OCI-LY3 (cell line): Measurements from ENCODE around the gene LRRTM1.

Source experiments
- H2AFZ ChIP-seq: fragments of 200-600, 300-600 bp; shearing (Covaris generic); 2 replicates; pipeline ENCODE4 v1.6.0; 2014; ENCODE audit warnings: antibody characterized with exemption, low read depth, low read length
- H3K27ac ChIP-seq: fragments of 200-600, 300-600 bp; sonication (generic); 2 replicates; pipeline ENCODE4 v1.5.1; 2014; ENCODE audit warnings: mild to moderate bottlenecking, low read length, moderate library complexity, mixed read lengths
- H3K27me3 ChIP-seq: fragments of 200-600, 300-600 bp; sonication (generic); 2 replicates; pipeline ENCODE4 v1.6.1; 2014; ENCODE audit warnings: low read depth, low read length, mixed read lengths
- H3K36me3 ChIP-seq: fragments of 200-600, 300-600 bp; sonication (generic); replicated peaks from 2 replicates; pipeline ENCODE3; 2014; ENCODE audit warnings: low read depth, low read length, mixed read lengths
- H3K4me1 ChIP-seq: fragments of 300-600, 200-600 bp; sonication (generic); 2 replicates; pipeline ENCODE4 v1.6.1; 2014; ENCODE audit warnings: low read length, mixed read lengths
- H3K4me2 ChIP-seq: fragments of 200-600, 300-600 bp; sonication (generic); 2 replicates; pipeline ENCODE4 v1.6.1; 2014; ENCODE audit warnings: low read length, mixed read lengths
- H3K4me3 ChIP-seq: fragments of 300-600, 200-600 bp; sonication (generic); 2 replicates; pipeline ENCODE4 v1.5.1; 2014; ENCODE audit warnings: antibody characterized with exemption, mild to moderate bottlenecking, low read length, moderate library complexity
- H3K79me2 ChIP-seq: fragments of 300-600, 200-600 bp; shearing (Covaris generic); 2 replicates; pipeline ENCODE4 v1.6.1; 2014; ENCODE audit warnings: mild to moderate bottlenecking, low read length, mixed read lengths
- H3K9ac ChIP-seq: fragments of 300-600, 200-600 bp; shearing (Covaris generic); 2 replicates; pipeline ENCODE4 v1.6.0; 2014; ENCODE audit warnings: mild to moderate bottlenecking, low read length, moderate library complexity
- H3K9me3 ChIP-seq: fragments of 200-600, 300-600 bp; shearing (Covaris generic); 2 replicates; pipeline ENCODE4 v1.6.1; 2014; ENCODE audit warnings: low read length, mixed read lengths; ENCODE audit not compliant: insufficient read depth
- H4K20me1 ChIP-seq: fragments of 200-600, 300-600 bp; sonication (generic); 2 replicates; pipeline ENCODE4 v1.6.1; 2016; ENCODE audit warnings: low read length, mixed read lengths; ENCODE audit not compliant: insufficient read depth
- CTCF ChIP-seq: fragments of 200-600, 300-600 bp; sonication (generic); IDR thresholded peaks from 2 replicates; pipeline ENCODE4 v1.5.1; 2014; ENCODE audit warnings: antibody characterized with exemption, low read length, low read depth
- EZH2phosphoT487 ChIP-seq: fragments of 200-600 bp; shearing (Covaris generic); IDR thresholded peaks from 2 replicates; pipeline ENCODE4 v1.6.1; 2018; ENCODE audit warnings: antibody characterized with exemption, mixed run types, low read depth

The LRRTM1 gene

GRCh38 chr2:80266231-80266630, 38.3 kb downstream of the LRRTM1 start:
- no peaks in the 10 kb centered on the region for H3K4me1 ChIP-seq
- H3K27ac ChIP-seq = no peak overlapping the region
- H3K9ac ChIP-seq = no peak overlapping the region
- H3K4me3 ChIP-seq = no peak overlapping the region
- no peak overlapping the region for H2AFZ ChIP-seq
- no peaks in the 10 kb centered on the region for H3K9me3 ChIP-seq
- H3K4me2 ChIP-seq = no peak overlapping the region
- H4K20me1 ChIP-seq = no peaks in the 10 kb centered on the region
- TF ChIP-seq EZH2phosphoT487 (no peak), CTCF (no peak)
- H3K79me2 ChIP-seq = no peaks in the 10 kb centered on the region
- H3K36me3 ChIP-seq = no peaks in the 10 kb centered on the region
- no peaks in the 10 kb centered on the region for H3K27me3 ChIP-seq

- H4K20me1 ChIP-seq = no peaks in the 10 kb centered on the region
- H3K9ac ChIP-seq = no peak overlapping the region
- H3K4me1 ChIP-seq = no peaks in the 10 kb centered on the region
- H3K4me3 ChIP-seq = no peak overlapping the region
- no peaks in the 10 kb centered on the region for H3K9me3 ChIP-seq
- H3K27me3 ChIP-seq = no peaks in the 10 kb centered on the region
- TF ChIP-seq CTCF (no peak), EZH2phosphoT487 (no peak)
- H3K79me2 ChIP-seq = no peaks in the 10 kb centered on the region
- no peak overlapping the region for H3K27ac ChIP-seq
- no peaks in the 10 kb centered on the region for H3K36me3 ChIP-seq
- H3K4me2 ChIP-seq = no peak overlapping the region
- H2AFZ ChIP-seq = no peak overlapping the region
These were observed 45.3 kb downstream of the LRRTM1 start for GRCh38 chr2:80259292-80259691.

- Histone ChIP-seq H2AFZ (no peak overlapping the region), H4K20me1 (no peaks in the 10 kb centered on the region), H3K9me3 (no peaks in the 10 kb centered on the region), H3K36me3 (no peaks in the 10 kb centered on the region), H3K4me1 (no peaks in the 10 kb centered on the region), H3K27me3 (no peaks in the 10 kb centered on the region), H3K9ac (no peak overlapping the region), H3K79me2 (no peaks in the 10 kb centered on the region), H3K4me3 (no peak overlapping the region), H3K27ac (no peak overlapping the region), H3K4me2 (no peak overlapping the region)
- no peak for TF ChIP-seq EZH2phosphoT487
- TF ChIP-seq CTCF = no peak
These were observed 45.8 kb downstream of the LRRTM1 start for GRCh38 chr2:80258793-80259192.

GRCh38 chr2:80258341-80258740, 46.2 kb downstream of the LRRTM1 start:
- no peak overlapping the region for H3K4me3 ChIP-seq
- H3K9ac ChIP-seq = no peak overlapping the region
- H4K20me1 ChIP-seq = no peaks in the 10 kb centered on the region
- H3K9me3 ChIP-seq = no peaks in the 10 kb centered on the region
- no peaks in the 10 kb centered on the region for H3K4me1 ChIP-seq
- H3K36me3 ChIP-seq = no peaks in the 10 kb centered on the region
- no peak overlapping the region for H3K27ac ChIP-seq
- TF ChIP-seq EZH2phosphoT487 = no peak
- TF ChIP-seq CTCF = no peak
- H3K79me2 ChIP-seq = no peaks in the 10 kb centered on the region
- H3K4me2 ChIP-seq = no peak overlapping the region
- H3K27me3 ChIP-seq = no peaks in the 10 kb centered on the region
- H2AFZ ChIP-seq = no peak overlapping the region
